Caco-2 (cell line): ENCODE results near the gene FAM184A. TPM values are rescaled to one million over a fixed set of nuclear protein-coding genes. Genes with fewer than 3 reads are reported as not detected.
A peak's percentile ranks its signal among the peaks of the same experiment; 100 is the strongest.

ENCODE experiments used
- BruUV-seq: library from RNA; stranded (reverse); fragments of 400-500 nt; replicated peaks from 2 replicates; lab custom pipeline; 2021; lab: Mats Ljungman, UMichigan
- CTCF ChIA-PET: fragments of 300-600 bp; sonication (Branson Sonifier 250); formaldehyde crosslinking; loops from one replicate; lab custom pipeline; 2022; ENCODE audit warnings: antibody characterized with exemption; lab: Charles Lee
- POLR2A ChIA-PET: fragments of 300-600 bp; sonication (Branson Sonifier 250); formaldehyde crosslinking; loops from one replicate; lab custom pipeline; 2022; ENCODE audit warnings: antibody characterized with exemption; lab: Charles Lee
- DNase-seq, 2 experiments: peaks; one replicate each; pipeline versions ENCODE4 v3.0.0 to v3.0.0-alpha.2; 2020 to 2022
- H3K27me3 ChIP-seq: replicated peaks from 2 replicates; pipeline ENCODE4 v1.6.0; 2011; ENCODE audit warnings: low read length; ENCODE audit not compliant: control insufficient read depth, insufficient read depth
- H3K36me3 ChIP-seq: 2 replicates; pipeline ENCODE4 v1.5.1; 2011; ENCODE audit warnings: low read length; ENCODE audit not compliant: control insufficient read depth, insufficient read depth
- H3K4me1 ChIP-seq: fragments of 250-450 bp; sonication (Bioruptor Pico); 2 replicates; pipeline ENCODE4 v1.5.1; 2020; ENCODE audit warnings: mild to moderate bottlenecking
- H3K4me3 ChIP-seq: 2 replicates; pipeline ENCODE4 v1.5.1; 2011; ENCODE audit warnings: low read depth, mild to moderate bottlenecking, control low read depth, low read length
- H3K9me3 ChIP-seq: fragments of 250-450 bp; sonication (Bioruptor Pico); 2 replicates; pipeline ENCODE4 v1.5.1; 2020; ENCODE audit warnings: mild to moderate bottlenecking, moderate library complexity
- H3K27ac Mint-ChIP-seq: one replicate; pipeline ENCODE4 v1.8.0; 2022; ENCODE audit warnings: mixed read lengths; ENCODE audit not compliant: unreplicated experiment
- H3K27me3 Mint-ChIP-seq: one replicate; pipeline ENCODE4 v1.8.0; 2022; ENCODE audit warnings: mixed read lengths; ENCODE audit not compliant: insufficient read depth, unreplicated experiment
- H3K36me3 Mint-ChIP-seq: one replicate; pipeline ENCODE4 v1.8.0; 2022; ENCODE audit warnings: mild to moderate bottlenecking, mixed read lengths; ENCODE audit not compliant: insufficient read depth, unreplicated experiment
- H3K4me1 Mint-ChIP-seq: one replicate; pipeline ENCODE4 v1.8.0; 2022; ENCODE audit warnings: low read depth, mixed read lengths; ENCODE audit not compliant: unreplicated experiment
- H3K4me3 Mint-ChIP-seq: one replicate; pipeline ENCODE4 v1.8.0; 2022; ENCODE audit warnings: mild to moderate bottlenecking, moderate library complexity, mixed read lengths; ENCODE audit not compliant: unreplicated experiment
- H3K9me3 Mint-ChIP-seq: one replicate; pipeline ENCODE4 v1.8.0; 2022; ENCODE audit warnings: mixed read lengths; ENCODE audit not compliant: unreplicated experiment
- intact Hi-C: fragments of 100-400 bp; cut with micrococcal nuclease; formaldehyde crosslinking; loops from one replicate; pipeline ENCODE4 v1.10.0; 2022; ENCODE audit not compliant: unreplicated experiment
- total RNA-seq: library from RNA; stranded (reverse); gene quantifications from 2 replicates; pipeline ENCODE4 v1.2.3, GENCODE V29; 2022
- TF ChIP-seq, protein P1 (sequence below), 2 experiments: fragments of 200-600 bp in 1 of 2; IDR thresholded peaks; 1 replicate in 1 of 2; 2 replicates in 1 of 2; pipeline versions ENCODE4 v1.5.1 to v1.8.0; 2011 to 2022; ENCODE audit warnings: antibody characterized with exemption in 1 of 2, control low read depth in 1 of 2, inconsistent platforms in 1 of 2, low read depth in 1 of 2, low read length in 1 of 2, mild to moderate bottlenecking in 1 of 2, moderate library complexity in 1 of 2; ENCODE audit not compliant: insufficient read depth in 1 of 2, severe bottlenecking in 1 of 2, unreplicated experiment in 1 of 2

Gene FAM184A
- total RNA-seq, 1 experiment from 2014 or later: 10.8 TPM

DNA sequence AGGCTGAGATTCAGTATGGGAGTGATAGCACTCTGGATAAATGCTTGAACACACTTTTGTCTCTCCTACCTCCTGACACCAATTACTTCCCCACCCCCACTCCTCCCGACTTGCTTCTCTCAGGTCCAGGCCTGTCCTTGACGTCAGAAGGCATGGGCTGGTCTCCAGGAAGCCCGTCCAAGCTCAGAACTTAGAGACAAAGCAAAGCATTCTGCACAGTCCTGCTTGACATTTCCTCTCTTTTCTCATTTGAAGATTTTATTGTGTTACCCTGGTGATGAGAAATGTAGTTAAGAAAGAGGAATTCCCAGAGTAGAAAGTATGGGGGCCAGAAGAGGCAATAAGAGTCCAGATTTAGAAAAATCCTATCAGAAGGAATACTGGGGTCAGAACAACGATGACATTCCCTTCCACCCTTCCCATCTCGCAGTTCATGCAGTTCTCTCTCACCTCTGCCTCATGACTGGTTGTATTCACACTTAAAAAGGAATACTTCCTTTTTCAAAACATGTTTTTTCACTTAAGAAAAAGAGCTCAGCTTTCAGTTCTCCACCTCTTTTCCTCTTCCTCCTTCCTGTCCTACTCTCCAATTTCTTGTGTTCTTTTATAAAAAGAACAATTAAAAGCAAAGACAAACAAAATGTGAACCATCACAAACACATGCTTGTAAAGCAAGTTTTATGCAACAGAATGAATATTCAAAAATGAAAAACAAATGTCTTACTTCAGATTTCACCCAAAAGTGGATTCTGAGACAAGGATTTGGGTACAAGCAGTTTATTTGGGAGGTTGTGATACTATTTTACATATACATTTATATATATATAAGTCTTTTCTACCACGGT is 18.5 kb upstream of the FAM184A start:
- Histone ChIP-seq H3K4me1 (no peaks in the 10 kb centered on the region), H3K27me3 (no peaks in the 10 kb centered on the region), H3K36me3 (no peaks in the 10 kb centered on the region), H3K4me3 (no peak overlapping the region), H3K9me3 (no peaks in the 10 kb centered on the region)
- Mint-ChIP-seq H3K9me3 (no peaks in the 10 kb centered on the region), H3K27ac (no peak overlapping the region), H3K4me3 (no peak overlapping the region), H3K36me3 (no peaks in the 10 kb centered on the region), H3K4me1 (no peaks in the 10 kb centered on the region), H3K27me3 (peaks cover 3% of the 10 kb centered on the region)
- ChIA-PET POLR2A (no interaction called here), CTCF (no interaction called here)
- intact Hi-C loops: no loop called here
- TF ChIP-seq, protein P1, sequence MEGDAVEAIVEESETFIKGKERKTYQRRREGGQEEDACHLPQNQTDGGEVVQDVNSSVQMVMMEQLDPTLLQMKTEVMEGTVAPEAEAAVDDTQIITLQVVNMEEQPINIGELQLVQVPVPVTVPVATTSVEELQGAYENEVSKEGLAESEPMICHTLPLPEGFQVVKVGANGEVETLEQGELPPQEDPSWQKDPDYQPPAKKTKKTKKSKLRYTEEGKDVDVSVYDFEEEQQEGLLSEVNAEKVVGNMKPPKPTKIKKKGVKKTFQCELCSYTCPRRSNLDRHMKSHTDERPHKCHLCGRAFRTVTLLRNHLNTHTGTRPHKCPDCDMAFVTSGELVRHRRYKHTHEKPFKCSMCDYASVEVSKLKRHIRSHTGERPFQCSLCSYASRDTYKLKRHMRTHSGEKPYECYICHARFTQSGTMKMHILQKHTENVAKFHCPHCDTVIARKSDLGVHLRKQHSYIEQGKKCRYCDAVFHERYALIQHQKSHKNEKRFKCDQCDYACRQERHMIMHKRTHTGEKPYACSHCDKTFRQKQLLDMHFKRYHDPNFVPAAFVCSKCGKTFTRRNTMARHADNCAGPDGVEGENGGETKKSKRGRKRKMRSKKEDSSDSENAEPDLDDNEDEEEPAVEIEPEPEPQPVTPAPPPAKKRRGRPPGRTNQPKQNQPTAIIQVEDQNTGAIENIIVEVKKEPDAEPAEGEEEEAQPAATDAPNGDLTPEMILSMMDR (IDR thresholded peaks at IDR 0.05; ENCODE audit: insufficient read depth in 1 of 2, low read depth in 1 of 2, low read length in 1 of 2, severe bottlenecking in 1 of 2, unreplicated experiment in 1 of 2): no peak
- no TSS peak for BruUV-seq
- no peak for DNase-seq

DNA sequence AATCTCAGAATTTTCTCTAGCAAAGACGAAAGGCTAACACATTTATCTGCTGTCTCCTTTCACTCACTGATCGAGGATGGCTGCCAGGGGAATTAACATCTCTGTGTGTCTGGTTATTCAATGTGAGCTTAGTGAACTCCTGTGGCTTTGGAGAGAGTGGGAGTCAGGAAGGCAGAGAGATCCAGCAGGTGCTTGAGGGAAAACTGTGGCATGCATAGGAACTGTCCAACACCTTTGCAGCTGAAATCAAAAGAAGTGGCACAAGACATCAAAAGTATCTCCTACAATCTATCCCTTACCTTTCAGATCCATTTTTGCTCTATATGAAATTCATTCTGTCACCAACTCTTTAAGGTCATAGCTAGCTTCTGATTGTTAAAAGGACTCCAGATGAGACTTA is 11.8 kb upstream of the FAM184A start:
- no peaks in the 10 kb centered on the region for H3K4me1 Mint-ChIP-seq
- TF ChIP-seq, protein P1 (IDR thresholded peaks at IDR 0.05; ENCODE audit: insufficient read depth in 1 of 2, low read depth in 1 of 2, low read length in 1 of 2, severe bottlenecking in 1 of 2, unreplicated experiment in 1 of 2): no peak
- Histone ChIP-seq H3K9me3 (no peaks in the 10 kb centered on the region; the same call in 1 of the 2 replicates), H3K4me3 (no peak overlapping the region), H3K36me3 (no peaks in the 10 kb centered on the region), H3K4me1 (no peaks in the 10 kb centered on the region), H3K27me3 (no peaks in the 10 kb centered on the region)
- H3K4me3 Mint-ChIP-seq: no peak overlapping the region
- intact Hi-C loops: no loop called here
- H3K27ac Mint-ChIP-seq: no peak overlapping the region
- ChIA-PET CTCF (interaction anchor here (1.1 kb wide), 1 partner anchor 20 kb away, joined by 3 read pairs; no protein-coding TSS in a partner anchor), POLR2A (no interaction called here)
- H3K27me3 Mint-ChIP-seq: peaks cover 11% of the 10 kb centered on the region
- peak in 1 of 2 experiments; percentile 18 for DNase-seq
- H3K36me3 Mint-ChIP-seq: no peaks in the 10 kb centered on the region
- BruUV-seq: no TSS peak
- H3K9me3 Mint-ChIP-seq: peaks cover 18% of the 10 kb centered on the region

DNA sequence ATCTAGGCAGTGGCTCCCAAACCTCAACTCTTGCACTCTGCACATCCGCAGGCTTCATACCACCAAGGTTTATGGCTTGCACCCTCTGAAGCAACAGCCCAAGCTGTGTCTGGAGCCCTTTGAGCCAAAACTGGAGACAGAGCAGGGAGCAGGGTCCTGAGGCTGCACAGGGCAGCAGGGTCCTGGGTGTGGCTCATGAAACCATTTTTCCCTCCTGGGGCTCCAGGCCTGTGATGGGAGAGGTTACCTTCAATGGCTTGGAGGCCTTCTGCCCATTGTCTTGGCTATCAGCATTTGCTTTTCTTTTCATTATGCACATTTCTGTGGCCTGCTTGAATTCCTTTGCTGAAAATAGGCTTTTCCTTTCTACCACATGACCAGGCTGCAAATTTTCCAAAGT is 6.3 kb upstream of the FAM184A start:
- H3K4me3 ChIP-seq: no peak overlapping the region
- H3K27me3 Mint-ChIP-seq: peaks cover 7% of the 10 kb centered on the region
- no peak overlapping the region for H3K4me3 Mint-ChIP-seq
- no peak for DNase-seq
- no peaks in the 10 kb centered on the region for H3K4me1 Mint-ChIP-seq
- H3K9me3 Mint-ChIP-seq: peaks cover 40% of the 10 kb centered on the region
- TF ChIP-seq, protein P1 (IDR thresholded peaks at IDR 0.05; ENCODE audit: insufficient read depth in 1 of 2, low read depth in 1 of 2, low read length in 1 of 2, severe bottlenecking in 1 of 2, unreplicated experiment in 1 of 2): no peak
- intact Hi-C loops: no loop called here
- H3K4me1 ChIP-seq: peaks cover 2% of the 10 kb centered on the region; the same call in 1 of the 2 replicates
- H3K9me3 ChIP-seq: peaks cover 17% of the 10 kb centered on the region; the same call in 1 of the 2 replicates
- no peaks in the 10 kb centered on the region for H3K36me3 Mint-ChIP-seq
- H3K27me3 ChIP-seq: no peaks in the 10 kb centered on the region
- BruUV-seq: no TSS peak
- ChIA-PET POLR2A (no interaction called here), CTCF (no interaction called here)
- no peaks in the 10 kb centered on the region for H3K36me3 ChIP-seq
- H3K27ac Mint-ChIP-seq: no peak overlapping the region
